ENCODE measurements around the gene DNAH2.

DNA sequence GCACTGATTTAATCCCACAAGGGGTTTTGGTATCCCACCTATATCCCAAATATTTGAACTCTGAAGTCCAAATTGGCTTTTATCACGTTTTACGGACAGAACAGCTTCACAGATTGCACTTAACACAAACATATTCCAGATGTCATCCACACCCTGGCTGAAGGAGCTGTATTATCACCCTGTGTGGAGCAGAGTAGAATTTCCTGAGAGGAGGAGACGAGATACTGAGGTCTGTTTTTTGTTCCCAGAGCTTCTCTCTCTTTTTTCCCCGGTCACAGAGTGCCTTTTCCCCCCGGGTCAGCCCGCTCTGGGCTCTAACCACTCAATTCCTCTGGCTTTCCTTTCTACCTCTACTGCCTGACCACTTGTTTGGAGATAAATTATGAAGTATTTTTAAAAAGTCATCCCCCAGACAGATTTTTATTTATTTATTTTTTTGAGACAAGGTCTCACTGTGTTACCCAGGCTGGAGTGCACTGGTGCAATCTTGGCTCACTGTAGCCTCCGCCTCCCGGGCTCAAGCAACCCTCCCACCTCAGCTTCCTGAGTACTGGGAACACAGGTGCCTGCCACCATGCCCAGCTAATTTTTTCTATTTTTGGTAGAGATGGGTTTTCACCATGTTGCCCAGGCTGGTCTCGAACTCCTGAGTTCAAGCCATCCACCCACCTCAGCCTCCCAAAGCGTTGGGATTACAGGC lies 30.7 kb downstream of the DNAH2 start:
- TF ChIP-seq, protein P1, sequence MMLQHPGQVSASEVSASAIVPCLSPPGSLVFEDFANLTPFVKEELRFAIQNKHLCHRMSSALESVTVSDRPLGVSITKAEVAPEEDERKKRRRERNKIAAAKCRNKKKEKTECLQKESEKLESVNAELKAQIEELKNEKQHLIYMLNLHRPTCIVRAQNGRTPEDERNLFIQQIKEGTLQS (CRISPR knock-in tag; conservative IDR thresholded peaks at IDR 0.05): no peak
- TF ChIP-seq JUN (CRISPR knock-in tag; IDR thresholded peaks at IDR 0.05): no peak
- no peak for TF ChIP-seq ZNF281 (CRISPR knock-in tag; IDR thresholded peaks at IDR 0.05)
- TF ChIP-seq, protein P2, sequence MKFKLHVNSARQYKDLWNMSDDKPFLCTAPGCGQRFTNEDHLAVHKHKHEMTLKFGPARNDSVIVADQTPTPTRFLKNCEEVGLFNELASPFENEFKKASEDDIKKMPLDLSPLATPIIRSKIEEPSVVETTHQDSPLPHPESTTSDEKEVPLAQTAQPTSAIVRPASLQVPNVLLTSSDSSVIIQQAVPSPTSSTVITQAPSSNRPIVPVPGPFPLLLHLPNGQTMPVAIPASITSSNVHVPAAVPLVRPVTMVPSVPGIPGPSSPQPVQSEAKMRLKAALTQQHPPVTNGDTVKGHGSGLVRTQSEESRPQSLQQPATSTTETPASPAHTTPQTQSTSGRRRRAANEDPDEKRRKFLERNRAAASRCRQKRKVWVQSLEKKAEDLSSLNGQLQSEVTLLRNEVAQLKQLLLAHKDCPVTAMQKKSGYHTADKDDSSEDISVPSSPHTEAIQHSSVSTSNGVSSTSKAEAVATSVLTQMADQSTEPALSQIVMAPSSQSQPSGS (CRISPR knock-in tag; IDR thresholded peaks at IDR 0.05; ENCODE audit: borderline replicate concordance, low read depth): no peak
- TF ChIP-seq, protein P3, sequence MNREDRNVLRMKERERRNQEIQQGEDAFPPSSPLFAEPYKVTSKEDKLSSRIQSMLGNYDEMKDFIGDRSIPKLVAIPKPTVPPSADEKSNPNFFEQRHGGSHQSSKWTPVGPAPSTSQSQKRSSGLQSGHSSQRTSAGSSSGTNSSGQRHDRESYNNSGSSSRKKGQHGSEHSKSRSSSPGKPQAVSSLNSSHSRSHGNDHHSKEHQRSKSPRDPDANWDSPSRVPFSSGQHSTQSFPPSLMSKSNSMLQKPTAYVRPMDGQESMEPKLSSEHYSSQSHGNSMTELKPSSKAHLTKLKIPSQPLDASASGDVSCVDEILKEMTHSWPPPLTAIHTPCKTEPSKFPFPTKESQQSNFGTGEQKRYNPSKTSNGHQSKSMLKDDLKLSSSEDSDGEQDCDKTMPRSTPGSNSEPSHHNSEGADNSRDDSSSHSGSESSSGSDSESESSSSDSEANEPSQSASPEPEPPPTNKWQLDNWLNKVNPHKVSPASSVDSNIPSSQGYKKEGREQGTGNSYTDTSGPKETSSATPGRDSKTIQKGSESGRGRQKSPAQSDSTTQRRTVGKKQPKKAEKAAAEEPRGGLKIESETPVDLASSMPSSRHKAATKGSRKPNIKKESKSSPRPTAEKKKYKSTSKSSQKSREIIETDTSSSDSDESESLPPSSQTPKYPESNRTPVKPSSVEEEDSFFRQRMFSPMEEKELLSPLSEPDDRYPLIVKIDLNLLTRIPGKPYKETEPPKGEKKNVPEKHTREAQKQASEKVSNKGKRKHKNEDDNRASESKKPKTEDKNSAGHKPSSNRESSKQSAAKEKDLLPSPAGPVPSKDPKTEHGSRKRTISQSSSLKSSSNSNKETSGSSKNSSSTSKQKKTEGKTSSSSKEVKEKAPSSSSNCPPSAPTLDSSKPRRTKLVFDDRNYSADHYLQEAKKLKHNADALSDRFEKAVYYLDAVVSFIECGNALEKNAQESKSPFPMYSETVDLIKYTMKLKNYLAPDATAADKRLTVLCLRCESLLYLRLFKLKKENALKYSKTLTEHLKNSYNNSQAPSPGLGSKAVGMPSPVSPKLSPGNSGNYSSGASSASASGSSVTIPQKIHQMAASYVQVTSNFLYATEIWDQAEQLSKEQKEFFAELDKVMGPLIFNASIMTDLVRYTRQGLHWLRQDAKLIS (CRISPR knock-in tag; IDR thresholded peaks at IDR 0.05; ENCODE audit: borderline replicate concordance): no peak
- TF ChIP-seq, protein P4, sequence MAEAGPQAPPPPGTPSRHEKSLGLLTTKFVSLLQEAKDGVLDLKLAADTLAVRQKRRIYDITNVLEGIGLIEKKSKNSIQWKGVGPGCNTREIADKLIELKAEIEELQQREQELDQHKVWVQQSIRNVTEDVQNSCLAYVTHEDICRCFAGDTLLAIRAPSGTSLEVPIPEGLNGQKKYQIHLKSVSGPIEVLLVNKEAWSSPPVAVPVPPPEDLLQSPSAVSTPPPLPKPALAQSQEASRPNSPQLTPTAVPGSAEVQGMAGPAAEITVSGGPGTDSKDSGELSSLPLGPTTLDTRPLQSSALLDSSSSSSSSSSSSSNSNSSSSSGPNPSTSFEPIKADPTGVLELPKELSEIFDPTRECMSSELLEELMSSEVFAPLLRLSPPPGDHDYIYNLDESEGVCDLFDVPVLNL (CRISPR knock-in tag; IDR thresholded peaks at IDR 0.05; ENCODE audit: borderline replicate concordance, low read depth): no peak
- TF ChIP-seq KAT7 (CRISPR knock-in tag; IDR thresholded peaks at IDR 0.05; ENCODE audit: borderline replicate concordance): no peak
- TF ChIP-seq FOXP1 (CRISPR knock-in tag; IDR thresholded peaks at IDR 0.05; ENCODE audit: borderline replicate concordance): no peak
- no peak for TF ChIP-seq CREB1 (CRISPR knock-in tag; IDR thresholded peaks at IDR 0.05)
- no peak for TF ChIP-seq CTCF (IDR thresholded peaks at IDR 0.05)
